Measurements from ENCODE around the gene NEURL1B. TPM values are rescaled to one million over a fixed set of nuclear protein-coding genes. Genes with fewer than 3 reads are reported as not detected.

NEURL1B gene
- polyA plus RNA-seq, 1 donor (not counting 4 experiments of a cell fraction or from before 2014, with no cell fraction given): 0.43 TPM

GRCh38 chr5:172694061-172694460 lies 53.0 kb downstream of the NEURL1B start:
- Histone ChIP-seq H3K4me1 (ENCODE audit: control insufficient read depth, extremely low read depth, insufficient read depth, low read length) (peaks cover 6% of the 10 kb centered on the region), H3K4me3 (ENCODE audit: control insufficient read depth in 2 of 3, extremely low read depth in 1 of 3, insufficient read depth in 2 of 3, low read depth in 1 of 3, low read length in 3 of 3) (no peak overlapping the region), H3K9ac (ENCODE audit: control insufficient read depth, extremely low read depth, insufficient read depth, low read length) (no peak overlapping the region), H4K20me1 (ENCODE audit: control insufficient read depth, extremely low read depth, insufficient read depth, low read length) (no peaks in the 10 kb centered on the region), H3K27me3 (ENCODE audit: control insufficient read depth, extremely low read depth, insufficient read depth, low read length) (no peaks in the 10 kb centered on the region), H3K27ac (ENCODE audit: control insufficient read depth, insufficient read depth, low read length) (no peak overlapping the region), H3K9me1 (ENCODE audit: control insufficient read depth, extremely low read depth, insufficient read depth, low read length) (no peaks in the 10 kb centered on the region), H3K79me2 (ENCODE audit: control insufficient read depth, insufficient read depth, low read length) (no peaks in the 10 kb centered on the region), H3K9me3 (ENCODE audit: control insufficient read depth, low read depth, low read length) (no peaks in the 10 kb centered on the region), H3K4me2 (ENCODE audit: control insufficient read depth, extremely low read depth, insufficient read depth, low read depth, low read length) (no peak overlapping the region), H3K36me3 (ENCODE audit: control insufficient read depth in 2 of 2, extremely low read depth in 1 of 2, insufficient read depth in 2 of 2, low read length in 2 of 2) (no peaks in the 10 kb centered on the region), H2AFZ (ENCODE audit: control insufficient read depth, low read length) (no peak overlapping the region)
- no peak for FAIRE-seq
- DNase-seq (ENCODE audit: low read depth, low spot score): no peak
- TF ChIP-seq EZH2 (IDR thresholded peaks at IDR 0.05; ENCODE audit: low read length): no peak
- dilution Hi-C loops (cut with MboI; ENCODE audit: extremely low pct_ligation_motif_present, low sequenced_read_pairs): loop anchor here (25.0 kb wide), 1 partner anchor 207 kb away; no protein-coding TSS in a partner anchor

GRCh38 chr5:172694541-172694940 lies 53.5 kb downstream of the NEURL1B start:
- dilution Hi-C loops (cut with MboI; ENCODE audit: extremely low pct_ligation_motif_present, low sequenced_read_pairs): loop anchor here (25.0 kb wide), 1 partner anchor 207 kb away; no protein-coding TSS in a partner anchor
- no peak overlapping the region for H3K4me3 ChIP-seq (ENCODE audit: control insufficient read depth in 2 of 3, extremely low read depth in 1 of 3, insufficient read depth in 2 of 3, low read depth in 1 of 3, low read length in 3 of 3)
- no peaks in the 10 kb centered on the region for H3K9me1 ChIP-seq (ENCODE audit: control insufficient read depth, extremely low read depth, insufficient read depth, low read length)
- no peak overlapping the region for H3K27ac ChIP-seq (ENCODE audit: control insufficient read depth, insufficient read depth, low read length)
- no peaks in the 10 kb centered on the region for H3K79me2 ChIP-seq (ENCODE audit: control insufficient read depth, insufficient read depth, low read length)
- H3K4me2 ChIP-seq (ENCODE audit: control insufficient read depth, extremely low read depth, insufficient read depth, low read depth, low read length): no peak overlapping the region
- no peaks in the 10 kb centered on the region for H4K20me1 ChIP-seq (ENCODE audit: control insufficient read depth, extremely low read depth, insufficient read depth, low read length)
- no peaks in the 10 kb centered on the region for H3K36me3 ChIP-seq (ENCODE audit: control insufficient read depth in 2 of 2, extremely low read depth in 1 of 2, insufficient read depth in 2 of 2, low read length in 2 of 2)
- TF ChIP-seq EZH2 (IDR thresholded peaks at IDR 0.05; ENCODE audit: low read length): no peak
- TF ChIP-seq, protein P1, sequence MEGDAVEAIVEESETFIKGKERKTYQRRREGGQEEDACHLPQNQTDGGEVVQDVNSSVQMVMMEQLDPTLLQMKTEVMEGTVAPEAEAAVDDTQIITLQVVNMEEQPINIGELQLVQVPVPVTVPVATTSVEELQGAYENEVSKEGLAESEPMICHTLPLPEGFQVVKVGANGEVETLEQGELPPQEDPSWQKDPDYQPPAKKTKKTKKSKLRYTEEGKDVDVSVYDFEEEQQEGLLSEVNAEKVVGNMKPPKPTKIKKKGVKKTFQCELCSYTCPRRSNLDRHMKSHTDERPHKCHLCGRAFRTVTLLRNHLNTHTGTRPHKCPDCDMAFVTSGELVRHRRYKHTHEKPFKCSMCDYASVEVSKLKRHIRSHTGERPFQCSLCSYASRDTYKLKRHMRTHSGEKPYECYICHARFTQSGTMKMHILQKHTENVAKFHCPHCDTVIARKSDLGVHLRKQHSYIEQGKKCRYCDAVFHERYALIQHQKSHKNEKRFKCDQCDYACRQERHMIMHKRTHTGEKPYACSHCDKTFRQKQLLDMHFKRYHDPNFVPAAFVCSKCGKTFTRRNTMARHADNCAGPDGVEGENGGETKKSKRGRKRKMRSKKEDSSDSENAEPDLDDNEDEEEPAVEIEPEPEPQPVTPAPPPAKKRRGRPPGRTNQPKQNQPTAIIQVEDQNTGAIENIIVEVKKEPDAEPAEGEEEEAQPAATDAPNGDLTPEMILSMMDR (optimal IDR thresholded peaks at IDR 0.05 in 1 of 3, IDR thresholded peaks at IDR 0.05 in 1 of 3, conservative IDR thresholded peaks at IDR 0.05 in 1 of 3; ENCODE audit: extremely low read depth in 1 of 3, insufficient read depth in 2 of 3, low read length in 3 of 3): no peak
- H2AFZ ChIP-seq (ENCODE audit: control insufficient read depth, low read length): no peak overlapping the region
- H3K27me3 ChIP-seq (ENCODE audit: control insufficient read depth, extremely low read depth, insufficient read depth, low read length): peaks cover 3% of the 10 kb centered on the region
- H3K9ac ChIP-seq (ENCODE audit: control insufficient read depth, extremely low read depth, insufficient read depth, low read length): no peak overlapping the region
- DNase-seq (ENCODE audit: low read depth, low spot score) (no peak), FAIRE-seq (no peak)
- peaks cover 4% of the 10 kb centered on the region for H3K4me1 ChIP-seq (ENCODE audit: control insufficient read depth, extremely low read depth, insufficient read depth, low read length)
- H3K9me3 ChIP-seq (ENCODE audit: control insufficient read depth, low read depth, low read length): no peaks in the 10 kb centered on the region

Data from keratinocyte (primary cell).